HepG2 (cell line): ENCODE results near the gene SMO. TPM values are rescaled to one million over a fixed set of nuclear protein-coding genes. Genes with fewer than 3 reads are reported as not detected.

Experiments used
- CHCHD3 ChIP-seq: sonication (generic); formaldehyde crosslinking; IDR thresholded peaks from 2 replicates; pipeline ENCODE4 v1.8.0; 2022; ENCODE audit warnings: mild to moderate bottlenecking, missing genetic modification reagents, moderate library complexity
- DMAP1 ChIP-seq: IDR thresholded peaks from 2 replicates; pipeline ENCODE4 v1.6.1; 2016
- HMGXB3 ChIP-seq: sonication (generic); formaldehyde crosslinking; IDR thresholded peaks from 2 replicates; pipeline ENCODE4 v1.4.0; 2020; ENCODE audit warnings: missing genetic modification reagents, borderline replicate concordance
- IKZF4 ChIP-seq: sonication (generic); formaldehyde crosslinking; IDR thresholded peaks from 2 replicates; pipeline ENCODE4 v1.5.1; 2020; ENCODE audit warnings: borderline replicate concordance, mild to moderate bottlenecking, low read depth, missing genetic modification reagents; ENCODE audit errors: not compliant biosample characterization
- KAT7 ChIP-seq: IDR thresholded peaks from 2 replicates; pipeline ENCODE4 v1.6.1; 2018; ENCODE audit warnings: borderline replicate concordance, missing compliant biosample characterization
- KLF11 ChIP-seq: IDR thresholded peaks from 2 replicates; pipeline ENCODE4 v1.6.1; 2016; ENCODE audit warnings: missing compliant biosample characterization
- MTA3 ChIP-seq: sonication (generic); formaldehyde crosslinking; IDR thresholded peaks from 2 replicates; pipeline ENCODE4 v1.4.0; 2020; ENCODE audit warnings: missing genetic modification reagents
- MYC ChIP-seq: sonication (generic); formaldehyde crosslinking; IDR thresholded peaks from 2 replicates; pipeline ENCODE4 v1.9.0; 2021; ENCODE audit warnings: missing genetic modification reagents, borderline replicate concordance
- PRDM4 ChIP-seq: sonication (generic); formaldehyde crosslinking; IDR thresholded peaks from 2 replicates; pipeline ENCODE4 v1.9.0; 2021; ENCODE audit warnings: missing genetic modification reagents, borderline replicate concordance
- RXRB ChIP-seq: IDR thresholded peaks from 2 replicates; pipeline ENCODE4 v1.6.1; 2016; ENCODE audit warnings: borderline replicate concordance, missing genetic modification reagents, missing compliant biosample characterization
- ZBTB21 ChIP-seq: sonication (generic); formaldehyde crosslinking; IDR thresholded peaks from 2 replicates; pipeline ENCODE4 v1.4.0; 2020; ENCODE audit warnings: missing genetic modification reagents
- ZKSCAN5 ChIP-seq: sonication (generic); formaldehyde crosslinking; IDR thresholded peaks from 2 replicates; pipeline ENCODE4 v1.5.1; 2020; ENCODE audit warnings: mild to moderate bottlenecking, missing genetic modification reagents
- ZKSCAN8 ChIP-seq: IDR thresholded peaks from 2 replicates; pipeline ENCODE4 v1.6.1; 2016; ENCODE audit warnings: borderline replicate concordance, missing genetic modification reagents, missing compliant biosample characterization
- ZNF253 ChIP-seq: sonication (generic); formaldehyde crosslinking; IDR thresholded peaks from 2 replicates; pipeline ENCODE4 v1.8.0; 2022; ENCODE audit warnings: mild to moderate bottlenecking, missing genetic modification reagents, borderline replicate concordance
- ZNF432 ChIP-seq: sonication (generic); formaldehyde crosslinking; IDR thresholded peaks from 2 replicates; pipeline ENCODE4 v1.5.0; 2020; ENCODE audit warnings: missing genetic modification reagents, mild to moderate bottlenecking, borderline replicate concordance
- ZNF550 ChIP-seq: sonication (generic); formaldehyde crosslinking; IDR thresholded peaks from 2 replicates; pipeline ENCODE4 v1.4.0; 2020; ENCODE audit warnings: mild to moderate bottlenecking, missing genetic modification reagents, borderline replicate concordance
- ZNF687 ChIP-seq: sonication (generic); formaldehyde crosslinking; IDR thresholded peaks from 2 replicates; pipeline ENCODE4 v1.5.1; 2020; ENCODE audit warnings: mild to moderate bottlenecking, missing genetic modification reagents, moderate library complexity
- ZNF768 ChIP-seq: sonication (generic); formaldehyde crosslinking; IDR thresholded peaks from 2 replicates; pipeline ENCODE4 v1.4.0; 2020; ENCODE audit warnings: missing genetic modification reagents
- polyA plus RNA-seq, 8 experiments: library from polyadenylated mRNA; depleted of rRNA in 3 of 8; stranded (reverse) in 7 of 8; unstranded in 1 of 8; fragments of >200 nt; fragmentation: Illumina TruSeq in 4 of 8; extraction: Trizol in 4 of 8; gene quantifications; 2 replicates each; pipeline versions ENCODE4 v1.2.1 to v1.2.3, GENCODE V29; 2011 to 2016; ENCODE audit warnings: low read depth in 4 of 8, missing spikeins in 1 of 8, mixed read lengths in 1 of 8; ENCODE audit not compliant: insufficient read depth in 1 of 8
- total RNA-seq, 5 experiments: library from RNA; depleted of rRNA; stranded (reverse); fragments of >200 nt; fragmentation: Illumina TruSeq; extraction: Trizol; gene quantifications; 2 replicates each; pipeline ENCODE4 v1.2.3, GENCODE V29; 2016; ENCODE audit warnings: low read depth in 1 of 5

The SMO gene
- total and polyA plus RNA-seq, 2 of the 13 experiments (the other 11 are each of a cell fraction or from before 2014, with no cell fraction given): 23.8 to 32.3 TPM

GRCh38 chr7:129224251-129225205 is 36.1 kb downstream of the SMO start, which contains the start of gene AHCYL2 (continued):
- TF ChIP-seq HMGXB3 (CRISPR knock-in tag) (0 out of 2 replicates have a peak, but pooled peaks have one; percentile 43), ZNF432 (no peak), DMAP1 (peak; percentile 70), ZNF253 (no peak), PRDM4 (CRISPR knock-in tag) (no peak), CHCHD3 (no peak), RXRB (CRISPR knock-in tag) (peak; percentile 43; the same call in 1 of the 2 replicates), KAT7 (no peak), ZNF768 (CRISPR knock-in tag) (no peak), ZKSCAN5 (no peak), ZNF550 (CRISPR knock-in tag) (no peak), ZBTB21 (CRISPR knock-in tag) (no peak), KLF11 (CRISPR knock-in tag) (0 out of 2 replicates have a peak, but pooled peaks have one; percentile 64), ZKSCAN8 (no peak), IKZF4 (peak; percentile 44), ZNF687 (CRISPR knock-in tag) (peak; percentile 60), MYC (peak; percentile 73; the same call in 1 of the 2 replicates), MTA3 (CRISPR knock-in tag) (no peak)
